ENCODE measurements around the gene POSTN. TPM values are rescaled to one million over a fixed set of nuclear protein-coding genes. Genes with fewer than 3 reads are reported as not detected.

POSTN gene
- total RNA-seq, 1 experiment from 2014 or later = 0.33 TPM

GRCh38 chr13:37615276-37615675 is 16.7 kb upstream of the POSTN start:
- Histone ChIP-seq H3K79me1 (ENCODE audit: insufficient read depth, low read depth, low read length, poor library complexity, severe bottlenecking) (no peaks in the 10 kb centered on the region), H2AK5ac (ENCODE audit: insufficient read length, low read length) (no peak overlapping the region), H3K18ac (ENCODE audit: insufficient read length, low read depth, low read length) (no peak overlapping the region), H4K5ac (ENCODE audit: insufficient read length, low read depth, low read length) (no peak overlapping the region), H3K9me3 (ENCODE audit: control insufficient read depth, low read depth, low read length) (no peaks in the 10 kb centered on the region), H3T11ph (ENCODE audit: low read length) (no peak overlapping the region), H3K23ac (ENCODE audit: insufficient read length, low read depth, low read length) (no peak overlapping the region), H2AFZ (ENCODE audit: low read length) (no peak overlapping the region), H3K4me1 (ENCODE audit: insufficient read depth, low read length) (no peaks in the 10 kb centered on the region), H4K91ac (ENCODE audit: insufficient read length, low read depth, low read length) (no peak overlapping the region), H3K4me2 (ENCODE audit: insufficient read depth, insufficient read length, low read length) (no peak overlapping the region), H3K9ac (ENCODE audit: extremely low read depth, insufficient read length, low read length) (no peak overlapping the region), H3K4ac (ENCODE audit: low read depth, low read length) (no peak overlapping the region), H4K8ac (replicated peaks; ENCODE audit: insufficient read length, low read depth, low read length) (no peak overlapping the region), H2BK120ac (ENCODE audit: low read depth, low read length, poor library complexity, severe bottlenecking) (no peak overlapping the region), H3K79me2 (ENCODE audit: insufficient read depth, low read length) (no peaks in the 10 kb centered on the region), H3K27me3 (ENCODE audit: insufficient read depth, low read length) (no peaks in the 10 kb centered on the region), H3K14ac (ENCODE audit: insufficient read depth, low read length) (no peak overlapping the region), H2BK12ac (ENCODE audit: insufficient read length, low read depth, low read length) (no peak overlapping the region), H2BK15ac (ENCODE audit: low read depth, low read length) (no peak overlapping the region), H3K27ac (ENCODE audit: insufficient read length, low read depth, low read length) (no peak overlapping the region), H3K56ac (ENCODE audit: insufficient read length, low read depth, low read length) (no peak overlapping the region), H2BK20ac (ENCODE audit: low read depth, low read length, poor library complexity, severe bottlenecking) (no peak overlapping the region), H4K20me1 (ENCODE audit: control insufficient read depth, insufficient read depth, insufficient read length) (no peaks in the 10 kb centered on the region), H2BK5ac (ENCODE audit: insufficient read length, low read length) (no peak overlapping the region), H3K23me2 (ENCODE audit: insufficient read length, low read depth, low read length, poor library complexity, severe bottlenecking) (no peaks in the 10 kb centered on the region)
- Mint-ChIP-seq H3K27me3 (ENCODE audit: low read depth) (no peaks in the 10 kb centered on the region), H3K27ac (no peak overlapping the region), H3K4me3 (no peak overlapping the region), H3K9me3 (no peaks in the 10 kb centered on the region), H3K36me3 (ENCODE audit: insufficient read depth in 1 of 3, low read depth in 3 of 3) (peaks cover 0 to 4% (median 0%) of the 10 kb centered on the region in 3 experiments; a peak in 1 of 7 replicates), H3K4me1 (peaks cover 4 to 10% of the 10 kb centered on the region in 2 experiments; a peak in 3 of 4 replicates)
- no peak for TF ChIP-seq CTCF (conservative IDR thresholded peaks at IDR 0.05)
- no CpG with 5 or more reads among the region's 2 CpGs for WGBS (ENCODE audit: extremely low coverage, insufficient read length, low lambda C conversion rate)
- DNase-seq = no peak

Data from H9 (cell line).